ENCODE data around the gene ADAT3.
"Not testable (repeated sequence)": the region's sequence is repeated elsewhere in the genome, so short reads cannot be mapped to it uniquely, and the experiment has no call there.

ADAT3 gene

GRCh38 chr19:1884719-1885334 is 20.4 kb upstream of the ADAT3 start:
- no peak for DNase-seq

GRCh38 chr19:1885398-1886119 is 19.6 kb upstream of the ADAT3 start, which contains the start of gene ABHD17A:
Gene ABHD17A, minus strand, starts transcription at chr19:1885496. Its CDS starts 3,930 bp downstream, at chr19:1881566.
- DNase-seq = peak; percentile 93

- DNase-seq = not testable (repeated sequence)
Observed at GRCh38 chr19:1886360-1886759, 18.8 kb upstream of the ADAT3 start.

GRCh38 chr19:1888385-1888784 is 16.8 kb upstream of the ADAT3 start:
- no peak for DNase-seq

- DNase-seq = no peak
Observed at GRCh38 chr19:1889907-1890306, 15.3 kb upstream of the ADAT3 start.

GRCh38 chr19:1893791-1894190 is 11.4 kb upstream of the ADAT3 start:
- no peak for DNase-seq

- DNase-seq = no peak
Observed at GRCh38 chr19:1896508-1896907, 8.7 kb upstream of the ADAT3 start.

GRCh38 chr19:1901940-1902404 is 3.2 kb upstream of the ADAT3 start:
- DNase-seq = no peak

GRCh38 chr19:1902923-1903322 is 2.3 kb upstream of the ADAT3 start:
- DNase-seq = no peak

GRCh38 chr19:1904860-1905109 is 414 bp upstream of the ADAT3 start:
- DNase-seq = no peak

GRCh38 chr19:1905863-1906375 is 720 bp downstream of the ADAT3 start:
- no peak for DNase-seq

GRCh38 chr19:1906985-1907562 is 1.9 kb downstream of the ADAT3 start:
- DNase-seq = no peak

- no peak for DNase-seq
Observed at GRCh38 chr19:1907563-1908363, 2.6 kb downstream of the ADAT3 start.

- DNase-seq = no peak
Observed at GRCh38 chr19:1908364-1908678, 3.1 kb downstream of the ADAT3 start.

- DNase-seq = no peak
Observed at GRCh38 chr19:1909761-1910080, 4.5 kb downstream of the ADAT3 start.

- no peak for DNase-seq
Observed at GRCh38 chr19:1910177-1910576, 5.0 kb downstream of the ADAT3 start.

- DNase-seq = no peak
Observed at GRCh38 chr19:1911098-1911497, 5.9 kb downstream of the ADAT3 start.

GRCh38 chr19:1911995-1912394 is 6.8 kb downstream of the ADAT3 start:
- DNase-seq = no peak

- DNase-seq = no peak
Observed at GRCh38 chr19:1912760-1913505, 7.7 kb downstream of the ADAT3 start.

GRCh38 chr19:1913781-1914577 is 8.8 kb downstream of the ADAT3 start:
- no peak for DNase-seq

- no peak for DNase-seq
Observed at GRCh38 chr19:1914826-1915341, 9.7 kb downstream of the ADAT3 start.

GRCh38 chr19:1917146-1917545 is 11.9 kb downstream of the ADAT3 start:
- DNase-seq = no peak
